AG04450 (cell line): Measurements from ENCODE around the gene NR2E1. TPM values are rescaled to one million over a fixed set of nuclear protein-coding genes. Genes with fewer than 3 reads are reported as not detected.

ENCODE experiments used
- CTCF ChIA-PET: fragments of 300-600, 350-600 bp; formaldehyde crosslinking; extraction: SDS; loops from one replicate; lab custom pipeline; 2022; ENCODE audit warnings: antibody characterized with exemption, inconsistent platforms; lab: Charles Lee
- POLR2A ChIA-PET: fragments of 350-600 bp; formaldehyde crosslinking; extraction: SDS; loops from one replicate; lab custom pipeline; 2021; ENCODE audit warnings: antibody characterized with exemption, inconsistent platforms; lab: Yijun Ruan, JAX
- DNase-seq: peaks from one replicate; pipeline ENCODE4 v3.0.0-alpha.2; 2011; ENCODE audit warnings: low read depth, low spot score
- H3K27ac ChIP-seq: one replicate; pipeline ENCODE4 v1.5.1; 2012; ENCODE audit warnings: low read depth, low read length, control low read depth
- H3K27me3 ChIP-seq: one replicate; pipeline ENCODE4 v1.6.0; 2012; ENCODE audit warnings: low read length; ENCODE audit not compliant: control insufficient read depth, insufficient read depth
- H3K4me3 ChIP-seq: 2 replicates; pipeline ENCODE4 v1.5.1; 2011; ENCODE audit warnings: mild to moderate bottlenecking, low read depth, low read length, control low read depth
- H3K9me3 ChIP-seq: 2 replicates; pipeline ENCODE4 v1.5.1; 2012; ENCODE audit warnings: low read length; ENCODE audit not compliant: control insufficient read depth, insufficient read depth
- CTCF ChIP-seq: IDR thresholded peaks from 2 replicates; pipeline ENCODE4 v1.5.1; 2011; ENCODE audit warnings: low read depth, low read length, control low read depth, inconsistent platforms
- polyA plus RNA-seq: library from polyadenylated mRNA; depleted of rRNA; stranded (reverse); fragments of >200 nt; gene quantifications from 2 replicates; pipeline ENCODE4 v1.2.3, GENCODE V29; 2011

Gene NR2E1
- polyA plus RNA-seq, 1 experiment, result not detected

GRCh38 chr6:108159981-108160380 lies 5.8 kb upstream of the NR2E1 start:
- ChIA-PET CTCF (no interaction called here), POLR2A (no interaction called here)
- H3K9me3 ChIP-seq, result no peaks in the 10 kb centered on the region; the same call in 1 of the 2 replicates
- TF ChIP-seq CTCF, result no peak
- peaks cover 90% of the 10 kb centered on the region for H3K27me3 ChIP-seq
- no peak overlapping the region for H3K27ac ChIP-seq
- DNase-seq, result no peak
- no peak overlapping the region for H3K4me3 ChIP-seq

- TF ChIP-seq CTCF, result no peak
- Histone ChIP-seq H3K27ac (no peak overlapping the region), H3K9me3 (no peaks in the 10 kb centered on the region; the same call in 1 of the 2 replicates), H3K27me3 (peaks cover 93% of the 10 kb centered on the region), H3K4me3 (no peak overlapping the region)
- CTCF ChIA-PET, result no interaction called here
- POLR2A ChIA-PET, result no interaction called here
- DNase-seq, result no peak
These were observed 4.0 kb upstream of the NR2E1 start for GRCh38 chr6:108161724-108162282.

GRCh38 chr6:108163267-108163643 lies 2.6 kb upstream of the NR2E1 start:
- no peak for TF ChIP-seq CTCF
- CTCF ChIA-PET, result interaction anchor here (0.6 kb wide), 1 partner anchor 878 kb away, joined by 4 read pairs; no protein-coding TSS in a partner anchor
- Histone ChIP-seq H3K27me3 (peaks cover 93% of the 10 kb centered on the region), H3K4me3 (no peak overlapping the region), H3K9me3 (peaks cover 7% of the 10 kb centered on the region; the same call in 1 of the 2 replicates), H3K27ac (no peak overlapping the region)
- DNase-seq, result no peak
- POLR2A ChIA-PET, result no interaction called here

- Histone ChIP-seq H3K4me3 (no peak overlapping the region), H3K9me3 (peaks cover 7% of the 10 kb centered on the region; the same call in 1 of the 2 replicates), H3K27me3 (peaks cover 93% of the 10 kb centered on the region), H3K27ac (no peak overlapping the region)
- TF ChIP-seq CTCF, result no peak
- DNase-seq, result no peak
- POLR2A ChIA-PET, result no interaction called here
- CTCF ChIA-PET, result no interaction called here
These were observed 1.9 kb upstream of the NR2E1 start for GRCh38 chr6:108163644-108164542.

GRCh38 chr6:108164543-108164814 lies 1.3 kb upstream of the NR2E1 start:
- H3K27me3 ChIP-seq, result peaks cover 96% of the 10 kb centered on the region
- H3K9me3 ChIP-seq, result peaks cover 7% of the 10 kb centered on the region; the same call in 1 of the 2 replicates
- TF ChIP-seq CTCF, result no peak
- ChIA-PET POLR2A (no interaction called here), CTCF (no interaction called here)
- DNase-seq, result no peak
- H3K27ac ChIP-seq, result no peak overlapping the region
- no peak overlapping the region for H3K4me3 ChIP-seq
